ENCODE results near the gene MSL3. TPM values are rescaled to one million over a fixed set of nuclear protein-coding genes. Genes with fewer than 3 reads are reported as not detected.

The MSL3 gene
- total RNA-seq, 1 experiment from 2014 or later = 39.0 TPM

DNA sequence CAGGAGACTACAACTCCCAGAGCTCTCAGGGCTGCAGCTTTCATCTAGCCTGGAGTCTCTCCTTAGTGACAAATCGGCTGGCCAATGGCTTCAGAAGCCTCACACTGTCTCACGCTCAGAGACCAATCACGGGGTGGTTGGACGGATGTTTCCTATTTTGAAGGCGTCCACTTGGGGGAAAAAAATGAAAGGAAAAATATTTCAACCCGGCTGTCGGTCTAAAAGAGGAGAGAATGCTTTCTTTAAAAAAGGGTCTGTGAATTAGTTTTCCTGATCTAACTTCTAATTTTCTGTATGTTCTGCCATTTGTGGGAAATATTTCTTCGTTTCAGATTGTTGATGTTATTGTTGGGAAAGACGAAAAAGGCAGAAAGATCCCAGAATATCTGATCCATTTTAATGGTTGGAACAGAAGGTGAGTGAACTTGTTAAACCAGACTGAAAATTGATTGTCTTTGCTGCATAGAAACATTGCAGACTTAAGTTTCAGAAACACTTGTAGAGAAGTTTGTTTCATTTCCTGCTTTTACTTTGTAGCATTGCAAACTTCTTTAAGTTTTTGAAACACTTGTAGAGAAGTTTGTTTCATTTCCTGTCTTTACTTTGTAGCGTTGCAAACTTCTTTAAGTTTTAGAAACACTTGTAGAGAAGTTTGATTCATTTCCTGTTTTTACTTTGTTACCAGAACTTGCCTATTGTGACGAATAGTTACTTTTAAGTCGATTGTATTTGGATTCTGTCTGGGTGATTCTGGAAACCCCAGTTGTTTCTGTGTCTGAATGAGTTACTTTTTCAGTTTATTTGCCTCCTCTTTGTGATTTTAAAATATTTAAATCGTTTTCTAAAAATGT lies 1.6 kb downstream of the MSL3 start:
- peak; percentile 98 for DNase-seq (ENCODE audit: low read depth)

GRCh38 chrX:11760958-11761357 lies 2.9 kb downstream of the MSL3 start:
- DNase-seq (ENCODE audit: low read depth) = no peak

DNA sequence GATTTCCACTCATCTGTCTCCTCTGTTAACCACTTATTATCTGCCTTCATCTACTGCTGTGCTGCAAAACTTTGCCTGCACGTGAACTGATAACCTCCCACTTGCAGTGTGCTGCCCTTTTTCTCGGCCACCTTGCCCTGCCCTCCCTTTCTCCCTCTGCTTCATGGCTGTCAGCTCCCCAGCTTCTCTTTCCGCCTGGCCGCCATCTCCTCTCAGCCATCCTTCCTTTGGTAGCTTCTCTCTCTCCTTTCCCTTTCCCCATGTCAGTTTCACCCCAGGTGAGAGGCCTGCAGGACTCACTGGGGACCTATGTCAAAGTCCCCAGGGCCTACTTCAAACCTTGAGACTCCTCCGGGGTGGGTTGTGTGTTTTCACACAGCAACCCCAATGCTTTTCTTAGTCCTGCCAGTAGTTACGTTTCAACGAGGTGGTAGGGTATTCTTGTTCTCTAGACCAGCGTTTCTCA lies 6.6 kb downstream of the MSL3 start:
- no peak for DNase-seq (ENCODE audit: low read depth)

DNA sequence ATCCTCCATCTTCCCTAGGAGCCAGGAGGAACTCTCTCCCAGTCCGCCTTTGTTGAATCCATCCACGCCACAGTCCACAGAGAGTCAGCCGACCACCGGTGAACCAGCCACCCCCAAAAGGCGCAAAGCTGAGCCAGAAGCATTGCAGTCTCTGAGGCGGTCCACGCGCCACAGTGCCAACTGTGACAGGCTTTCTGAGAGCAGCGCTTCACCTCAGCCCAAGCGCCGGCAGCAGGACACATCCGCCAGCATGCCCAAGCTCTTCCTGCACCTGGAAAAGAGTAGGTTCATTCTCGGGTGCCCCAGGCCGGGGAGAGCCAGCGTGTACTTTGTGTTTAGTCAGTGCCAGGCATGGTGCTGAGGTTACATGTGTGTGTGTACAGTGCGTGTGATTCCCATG lies 7.4 kb downstream of the MSL3 start:
- no peak for DNase-seq (ENCODE audit: low read depth)

- no peak for DNase-seq (ENCODE audit: low read depth)
Observed at GRCh38 chrX:11766487-11766886, 8.4 kb downstream of the MSL3 start.

- DNase-seq (ENCODE audit: low read depth) = no peak
Observed at GRCh38 chrX:11768039-11768438, 10.0 kb downstream of the MSL3 start.

GRCh38 chrX:11770320-11770719 lies 12.3 kb downstream of the MSL3 start:
- DNase-seq (ENCODE audit: low read depth) = peak; percentile 51

GRCh38 chrX:11778230-11778629 lies 20.2 kb downstream of the MSL3 start:
- DNase-seq (ENCODE audit: low read depth) = no peak

DNA sequence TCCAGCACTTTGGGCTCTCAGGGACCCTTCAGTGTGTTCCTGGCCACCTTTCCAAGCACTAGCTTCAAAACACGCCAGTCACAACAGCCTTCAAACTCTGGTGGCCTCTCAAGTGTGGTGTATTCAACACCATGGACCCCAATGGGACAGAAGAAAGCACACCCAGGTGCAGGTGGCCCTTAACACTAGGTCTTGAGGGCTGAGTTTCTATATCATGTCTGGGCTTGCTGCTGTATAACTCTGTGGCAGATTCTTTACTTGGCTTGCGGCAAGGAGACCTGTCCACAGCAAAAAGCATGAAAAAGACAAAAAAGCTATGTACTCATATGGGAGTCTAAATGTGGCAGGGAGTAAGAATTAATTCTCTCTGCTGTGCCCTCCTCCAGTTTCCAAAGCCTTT lies 23.1 kb downstream of the MSL3 start:
- DNase-seq (ENCODE audit: low read depth) = no peak

DNA sequence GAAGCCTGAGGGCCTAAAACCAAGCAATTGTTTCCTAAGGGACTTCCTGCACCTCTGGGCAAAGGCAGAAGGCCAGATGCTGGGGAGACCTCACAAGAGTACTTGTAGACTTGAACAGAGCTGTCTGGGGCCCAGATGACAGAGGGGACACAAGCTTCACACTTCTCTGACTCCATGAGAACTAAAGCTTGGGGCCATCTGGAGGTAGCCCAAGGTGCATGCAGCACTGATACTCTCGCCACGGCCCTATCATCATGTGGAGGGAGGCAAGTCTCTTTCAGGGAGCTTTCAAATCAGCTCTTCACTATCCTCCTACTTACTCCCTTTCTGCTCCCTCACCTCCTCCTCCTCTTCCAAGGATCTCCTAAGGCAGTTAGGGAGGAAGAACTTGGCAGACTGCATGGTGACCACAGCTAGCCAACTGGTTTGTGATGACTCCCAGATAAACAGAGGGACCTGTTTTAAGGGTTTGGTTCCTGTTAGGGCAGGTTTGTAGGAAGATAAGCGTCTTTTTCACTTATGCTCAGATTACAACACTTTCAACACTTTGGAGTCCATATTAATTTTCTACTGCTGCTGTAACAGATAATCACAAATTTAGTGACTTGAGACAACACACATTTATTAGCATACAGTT lies 23.8 kb downstream of the MSL3 start:
- peak; percentile 13 for DNase-seq (ENCODE audit: low read depth)

DNA sequence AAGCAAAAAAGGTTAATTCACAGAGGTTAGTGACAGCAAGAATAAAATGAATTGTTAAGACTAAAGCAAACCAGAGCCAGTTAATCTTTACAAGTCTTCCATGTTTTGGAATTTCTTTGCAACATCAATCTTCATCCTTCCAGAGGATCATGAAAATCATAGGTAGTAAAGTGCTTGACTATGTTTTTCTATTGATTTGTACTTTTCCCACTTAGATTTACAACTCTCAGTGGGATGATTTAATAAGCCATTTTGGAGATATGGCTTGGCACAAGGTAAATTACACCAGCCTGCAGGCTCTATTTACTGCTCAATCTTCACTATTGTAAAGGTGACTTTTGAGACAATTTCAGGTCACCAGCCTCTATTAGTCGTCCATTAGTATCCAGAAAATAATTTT lies 26.5 kb downstream of the MSL3 start:
- DNase-seq (ENCODE audit: low read depth) = no peak

DNA sequence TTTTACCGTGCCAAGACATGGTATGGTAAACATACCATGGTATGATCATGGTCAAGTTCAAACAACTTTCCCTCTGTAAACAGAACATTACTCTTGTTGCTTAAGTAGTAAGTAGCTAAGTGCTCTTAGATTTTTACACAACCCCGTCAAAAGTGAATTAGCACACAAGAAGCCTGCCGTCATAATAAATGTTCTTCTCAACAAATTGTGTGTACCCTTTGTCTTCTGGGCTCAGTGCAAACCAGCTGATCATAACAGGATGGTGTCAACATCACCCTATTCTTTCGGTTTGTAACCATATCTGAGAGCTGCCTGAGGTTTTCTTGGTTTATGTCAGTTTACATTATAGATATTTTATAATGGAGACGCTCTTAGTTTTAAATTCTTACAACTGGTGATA lies 28.8 kb downstream of the MSL3 start:
- DNase-seq (ENCODE audit: low read depth) = no peak

- DNase-seq (ENCODE audit: low read depth) = peak; percentile 57
Observed at GRCh38 chrX:11787564-11787963, 29.5 kb downstream of the MSL3 start.

DNA sequence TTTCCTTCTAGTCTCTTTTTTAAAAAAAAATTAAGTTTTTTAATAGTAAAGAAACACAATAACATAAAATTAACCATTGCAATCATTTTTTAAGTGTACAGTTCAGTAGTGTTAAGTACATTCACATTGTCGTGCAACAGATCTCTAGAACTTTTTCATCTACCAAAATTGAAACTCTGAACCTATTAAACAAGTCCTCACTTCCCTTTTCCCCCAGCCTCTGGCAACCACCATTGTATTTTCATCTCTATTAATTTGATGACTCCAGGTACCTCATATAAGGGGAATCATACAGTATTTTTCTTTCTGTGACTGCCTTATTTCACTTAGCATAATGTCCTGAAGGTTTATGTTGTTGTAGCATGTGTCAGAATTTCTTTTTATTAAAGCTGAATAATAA lies 31.8 kb downstream of the MSL3 start:
- no peak for DNase-seq (ENCODE audit: low read depth)

GRCh38 chrX:11791090-11791489 lies 33.1 kb downstream of the MSL3 start:
- DNase-seq (ENCODE audit: low read depth) = peak; percentile 17

GRCh38 chrX:11791537-11791936 lies 33.5 kb downstream of the MSL3 start:
- peak; percentile 7 for DNase-seq (ENCODE audit: low read depth)

- DNase-seq (ENCODE audit: low read depth) = peak; percentile 24
Observed at GRCh38 chrX:11792461-11793421, 34.7 kb downstream of the MSL3 start.

GRCh38 chrX:11793734-11794133 lies 35.7 kb downstream of the MSL3 start:
- no peak for DNase-seq (ENCODE audit: low read depth)

GRCh38 chrX:11813341-11813740 lies 55.3 kb downstream of the MSL3 start:
- DNase-seq (ENCODE audit: low read depth) = no peak

Data from M059J (cell line).